Activated CD4-positive, alpha-beta T cell treated with anti-CD3 and anti-CD28 coated beads, Interleukin-2, amount 50 U/mL, for 4 hours (primary cell): ENCODE measurements around the gene MPZL3.
"Not testable (repeated sequence)": the region's sequence is repeated elsewhere in the genome, so short reads cannot be mapped to it uniquely, and the experiment has no call there.

Source experiments
- DNase-seq, 2 experiments: peaks; one replicate each; pipeline ENCODE4 v3.0.0-alpha.2; 2020

The MPZL3 gene

DNA sequence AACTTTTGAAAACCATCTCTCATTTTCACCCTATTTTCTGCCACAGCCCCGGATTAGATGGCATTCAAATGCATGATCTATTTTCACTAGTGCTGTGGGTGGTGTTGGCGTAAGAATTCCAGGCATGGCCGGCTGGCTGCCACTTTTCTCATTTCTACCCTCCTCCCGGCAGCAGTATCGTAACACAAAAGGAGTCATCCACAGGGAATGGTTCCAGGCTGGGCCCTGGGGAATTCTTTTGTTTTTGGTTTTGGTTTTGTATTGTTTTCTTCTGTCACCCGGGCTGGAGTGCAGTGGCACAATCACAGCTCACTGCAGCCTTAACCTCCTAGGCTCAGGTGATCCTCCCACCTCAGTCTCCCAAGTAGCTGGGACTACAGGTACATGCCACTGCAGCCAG, 41.2 kb downstream of the MPZL3 start:
- DNase-seq: no peak

DNA sequence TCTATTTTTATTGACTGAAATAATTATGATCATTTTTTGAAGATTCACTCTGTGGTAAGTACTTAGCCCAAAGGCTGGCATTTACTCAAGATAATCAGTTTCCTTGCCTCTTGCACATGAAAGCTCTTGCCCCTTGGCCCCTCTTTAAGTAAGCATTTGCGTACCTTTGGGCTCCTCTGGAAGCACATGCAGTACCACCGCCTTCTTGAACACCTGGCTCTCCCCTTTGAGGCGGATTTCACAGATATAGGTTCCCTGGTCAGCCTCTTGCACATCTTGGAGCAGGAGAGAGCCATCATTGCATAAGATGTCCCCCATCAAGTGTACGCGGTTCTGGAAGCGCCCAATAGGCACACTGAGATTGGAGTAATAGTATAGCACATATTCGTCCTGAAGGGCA, 41.8 kb downstream of the MPZL3 start:
- DNase-seq: no peak

- no peak for DNase-seq
Measured at GRCh38 chr11:118209033-118209432, 43.1 kb downstream of the MPZL3 start.

DNA sequence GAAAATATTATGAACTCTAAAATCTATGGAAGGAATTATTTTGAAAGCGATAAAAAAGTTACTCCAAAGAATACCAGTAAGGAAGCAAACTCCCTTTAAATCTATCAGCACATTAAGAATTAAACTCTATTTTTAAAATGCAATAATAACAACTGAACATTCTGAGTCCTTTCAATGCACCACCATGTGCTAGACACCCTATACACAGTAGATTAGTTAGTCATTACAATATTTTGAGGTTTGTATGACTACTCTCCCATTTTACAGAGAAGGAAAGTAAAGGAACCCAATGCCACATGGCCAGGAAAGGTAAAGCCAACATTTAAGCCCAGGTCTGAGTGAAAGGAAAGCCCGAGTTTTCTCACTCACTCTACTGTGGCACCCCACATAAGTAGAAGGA, 45.1 kb downstream of the MPZL3 start:
- no peak for DNase-seq

DNA sequence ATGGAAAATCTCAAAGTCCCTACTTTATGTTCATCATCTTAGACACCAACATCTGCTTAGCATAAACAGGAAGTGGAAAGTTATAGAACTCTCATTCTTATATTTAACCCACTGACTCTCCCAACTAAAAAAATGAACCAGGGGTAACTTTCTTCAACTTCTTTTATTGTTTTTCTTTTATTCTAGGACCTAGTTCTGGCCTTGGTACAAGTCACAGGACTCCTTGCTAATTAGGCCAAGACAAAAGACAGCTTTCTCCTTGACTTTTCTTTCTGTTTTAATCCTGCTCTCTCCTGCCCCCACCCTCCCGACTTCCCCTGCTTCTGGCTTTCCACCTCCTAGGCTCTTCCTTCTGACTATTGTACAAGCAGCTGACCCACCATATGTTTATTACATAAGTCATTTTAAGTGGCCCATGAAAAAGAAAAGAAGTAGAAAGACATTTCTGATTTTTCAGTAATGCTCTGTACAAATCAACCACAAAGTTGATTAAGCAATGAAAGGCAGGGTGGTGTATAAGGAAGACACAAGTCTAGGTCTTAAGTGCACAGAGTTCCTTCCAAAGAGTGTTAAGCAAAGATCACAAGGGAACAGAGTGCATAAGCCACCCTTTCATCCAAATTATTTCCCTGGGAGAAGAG, 45.7 kb downstream of the MPZL3 start:
- no peak for DNase-seq

GRCh38 chr11:118205606-118206378, 46.4 kb downstream of the MPZL3 start:
- DNase-seq: no peak

- peak; percentile 32 to 50 for DNase-seq
Measured at GRCh38 chr11:118202599-118203422, 49.4 kb downstream of the MPZL3 start.

DNA sequence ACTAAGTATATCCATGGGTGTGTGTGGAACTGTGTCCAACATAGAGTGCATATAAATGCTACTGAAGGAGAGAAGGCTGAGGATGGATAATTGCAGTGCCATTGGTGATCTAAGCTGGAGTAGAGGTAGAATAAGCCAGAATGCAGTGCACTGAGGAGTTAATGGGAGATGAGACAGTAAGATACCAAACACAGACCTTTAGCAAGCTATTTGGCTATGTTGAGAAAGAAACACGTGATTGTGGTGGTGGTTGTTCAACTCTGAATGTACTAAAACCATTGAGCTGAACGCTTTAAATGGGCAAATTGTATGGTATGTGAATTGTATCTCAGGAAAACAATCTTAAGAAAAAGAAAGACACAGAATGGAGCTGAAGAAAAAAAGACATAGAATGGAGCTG, 50.2 kb downstream of the MPZL3 start:
- no peak for DNase-seq

GRCh38 chr11:118200901-118201680, 51.1 kb downstream of the MPZL3 start:
- peak; percentile 47 to 49 for DNase-seq

- DNase-seq: no peak
Measured at GRCh38 chr11:118200497-118200896, 51.7 kb downstream of the MPZL3 start.

DNA sequence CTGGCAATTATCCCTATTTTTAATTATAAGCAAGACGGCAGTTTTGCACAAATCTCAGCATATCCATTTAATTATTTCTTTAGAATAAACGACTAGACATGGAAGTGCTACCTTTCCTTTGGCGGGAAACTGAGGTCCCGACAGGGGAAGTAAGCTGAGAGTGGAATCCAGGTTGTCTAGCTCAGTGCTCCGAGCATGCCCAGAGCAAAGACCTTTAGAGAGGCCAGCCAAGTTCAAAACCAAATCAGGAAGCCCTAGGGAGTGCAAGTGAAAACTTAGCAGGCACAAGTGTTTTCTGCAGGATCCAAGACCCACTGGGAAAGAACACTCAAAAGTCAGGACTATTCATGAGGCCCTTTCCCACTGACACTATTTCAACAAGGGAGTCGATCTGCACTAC, 53.0 kb downstream of the MPZL3 start:
- no peak for DNase-seq

- peak; percentile 81 to 83 for DNase-seq
Measured at GRCh38 chr11:118198370-118198769, 53.8 kb downstream of the MPZL3 start.

- DNase-seq: no peak
Measured at GRCh38 chr11:118194835-118195627, 57.1 kb downstream of the MPZL3 start.

GRCh38 chr11:118193910-118194566, 58.1 kb downstream of the MPZL3 start:
- no peak for DNase-seq

GRCh38 chr11:118192817-118193216, 59.3 kb downstream of the MPZL3 start:
- not testable (repeated sequence) for DNase-seq

DNA sequence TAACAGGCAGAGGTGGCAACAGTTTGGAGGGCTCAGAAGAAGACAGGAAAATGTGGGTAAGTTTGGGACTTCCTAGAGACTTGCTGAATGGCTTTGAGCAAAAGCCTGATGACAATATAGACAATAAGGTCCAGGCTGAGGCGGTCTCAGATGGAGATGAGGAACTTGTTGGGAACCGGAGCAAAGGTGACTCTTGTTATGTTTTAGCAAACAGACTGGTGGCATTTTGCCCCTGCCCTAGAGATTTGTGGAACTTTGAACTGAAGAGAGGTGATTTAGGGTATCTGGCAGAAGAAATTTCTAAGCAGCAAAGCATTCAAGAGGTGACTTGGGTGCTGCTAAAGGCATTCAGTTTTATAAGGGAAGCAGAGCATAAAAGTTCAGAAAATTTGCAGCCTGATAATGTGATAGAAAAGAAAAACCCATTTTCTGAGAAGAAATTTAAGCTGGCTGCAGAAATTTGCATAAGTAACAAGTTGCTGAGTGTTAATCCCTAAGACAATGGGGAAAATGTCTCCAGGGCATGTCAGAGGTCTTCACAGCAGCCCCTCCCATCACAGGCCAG, 61.1 kb downstream of the MPZL3 start:
- DNase-seq: not testable (repeated sequence)

- DNase-seq: no peak
Measured at GRCh38 chr11:118186346-118187107, 65.6 kb downstream of the MPZL3 start.

GRCh38 chr11:118184784-118185579, 67.2 kb downstream of the MPZL3 start:
- no peak for DNase-seq

- DNase-seq: not testable (repeated sequence)
Measured at GRCh38 chr11:118183691-118184090, 68.5 kb downstream of the MPZL3 start.
